Measurements from ENCODE around the gene KIAA0232. TPM values are rescaled to one million over a fixed set of nuclear protein-coding genes. Genes with fewer than 3 reads are reported as not detected.
A peak's percentile ranks its signal among the peaks of the same experiment; 100 is the strongest.
"Not testable (repeated sequence)": the region's sequence is repeated elsewhere in the genome, so short reads cannot be mapped to it uniquely, and the experiment has no call there.

KIAA0232 gene
- total and polyA plus RNA-seq, 2 donors: 10.5 to 12.8 TPM

- Histone ChIP-seq H3K27me3 (ENCODE audit: control insufficient read depth in 2 of 2, insufficient read depth in 1 of 2, low read length in 1 of 2) (peaks cover 0 to 32% of the 10 kb centered on the region in 2 donors), H3K27ac (ENCODE audit: low read depth in 1 of 2, low read length in 1 of 2) (peak overlapping the region in 1 of 2 donors; percentile 65), H3K9me3 (ENCODE audit: control insufficient read depth in 2 of 2, insufficient read depth in 1 of 2, low read length in 1 of 2) (peaks cover 0 to 1% of the 10 kb centered on the region in 2 donors), H3K36me3 (ENCODE audit: control insufficient read depth in 2 of 2, insufficient read depth in 2 of 2, low read length in 1 of 2) (no peaks in the 10 kb centered on the region), H3K4me3 (ENCODE audit: low read length in 2 of 2) (peak overlapping the region; percentile 58 to 95), H3K4me1 (ENCODE audit: control insufficient read depth in 2 of 2, insufficient read depth in 2 of 2, low read length in 2 of 2) (peaks cover 25 to 43% of the 10 kb centered on the region in 2 donors)
- peak in 1 of 9 donors; percentile 52 for DNase-seq (ENCODE audit: low read depth in 6 of 9, low spot score in 9 of 9)
- WGBS: under 1% methylated on average over 58 of the region's 58 CpGs
Measured at GRCh38 chr4:6909970-6910339, 127.4 kb downstream of the KIAA0232 start.

GRCh38 chr4:6910340-6910959, 127.9 kb downstream of the KIAA0232 start:
- no peak overlapping the region for H3K27ac ChIP-seq (ENCODE audit: low read depth in 1 of 2, low read length in 1 of 2)
- H3K4me1 ChIP-seq (ENCODE audit: control insufficient read depth in 2 of 2, insufficient read depth in 2 of 2, low read length in 2 of 2): peaks cover 28 to 46% of the 10 kb centered on the region in 2 donors
- WGBS: 42% methylated on average over 31 of the region's 31 CpGs
- no peak for DNase-seq (ENCODE audit: low read depth in 6 of 9, low spot score in 9 of 9)
- peaks cover 0 to 1% of the 10 kb centered on the region in 2 donors for H3K9me3 ChIP-seq (ENCODE audit: control insufficient read depth in 2 of 2, insufficient read depth in 1 of 2, low read length in 1 of 2)
- no peaks in the 10 kb centered on the region for H3K36me3 ChIP-seq (ENCODE audit: control insufficient read depth in 2 of 2, insufficient read depth in 2 of 2, low read length in 1 of 2)
- peak overlapping the region; percentile 58 to 95 for H3K4me3 ChIP-seq (ENCODE audit: low read length in 2 of 2)
- H3K27me3 ChIP-seq (ENCODE audit: control insufficient read depth in 2 of 2, insufficient read depth in 1 of 2, low read length in 1 of 2): peaks cover 0 to 32% of the 10 kb centered on the region in 2 donors

GRCh38 chr4:6910960-6911874, 128.7 kb downstream of the KIAA0232 start:
- peak overlapping the region in 1 of 2 donors; percentile 31 for H3K27ac ChIP-seq (ENCODE audit: low read depth in 1 of 2, low read length in 1 of 2)
- no peaks in the 10 kb centered on the region for H3K36me3 ChIP-seq (ENCODE audit: control insufficient read depth in 2 of 2, insufficient read depth in 2 of 2, low read length in 1 of 2)
- peaks cover 31 to 51% of the 10 kb centered on the region in 2 donors for H3K4me1 ChIP-seq (ENCODE audit: control insufficient read depth in 2 of 2, insufficient read depth in 2 of 2, low read length in 2 of 2)
- H3K27me3 ChIP-seq (ENCODE audit: control insufficient read depth in 2 of 2, insufficient read depth in 1 of 2, low read length in 1 of 2): peaks cover 0 to 29% of the 10 kb centered on the region in 2 donors
- peak overlapping the region; percentile 58 to 95 for H3K4me3 ChIP-seq (ENCODE audit: low read length in 2 of 2)
- WGBS: 98% methylated on average over 15 of the region's 15 CpGs
- H3K9me3 ChIP-seq (ENCODE audit: control insufficient read depth in 2 of 2, insufficient read depth in 1 of 2, low read length in 1 of 2): peaks cover 0 to 1% of the 10 kb centered on the region in 2 donors
- no peak for DNase-seq (ENCODE audit: low read depth in 6 of 9, low spot score in 9 of 9)

- 87% methylated on average over 10 of the region's 10 CpGs for WGBS
- DNase-seq (ENCODE audit: low read depth in 6 of 9, low spot score in 9 of 9); H3K4me3 ChIP-seq (ENCODE audit: low read length in 2 of 2); H3K9me3 ChIP-seq (ENCODE audit: control insufficient read depth in 2 of 2, insufficient read depth in 1 of 2, low read length in 1 of 2); H3K36me3 ChIP-seq (ENCODE audit: control insufficient read depth in 2 of 2, insufficient read depth in 2 of 2, low read length in 1 of 2); H3K27ac ChIP-seq (ENCODE audit: low read depth in 1 of 2, low read length in 1 of 2): not testable (repeated sequence)
- Histone ChIP-seq H3K4me1 (ENCODE audit: control insufficient read depth in 2 of 2, insufficient read depth in 2 of 2, low read length in 2 of 2) (peaks cover 38 to 58% of the 10 kb centered on the region in 2 donors), H3K27me3 (ENCODE audit: control insufficient read depth in 2 of 2, insufficient read depth in 1 of 2, low read length in 1 of 2) (peaks cover 0 to 23% of the 10 kb centered on the region in 2 donors)
Measured at GRCh38 chr4:6911917-6912316, 129.4 kb downstream of the KIAA0232 start.

- Histone ChIP-seq H3K27me3 (ENCODE audit: control insufficient read depth in 2 of 2, insufficient read depth in 1 of 2, low read length in 1 of 2) (peaks cover 0 to 18% of the 10 kb centered on the region in 2 donors), H3K36me3 (ENCODE audit: control insufficient read depth in 2 of 2, insufficient read depth in 2 of 2, low read length in 1 of 2) (no peaks in the 10 kb centered on the region), H3K4me1 (ENCODE audit: control insufficient read depth in 2 of 2, insufficient read depth in 2 of 2, low read length in 2 of 2) (peaks cover 44 to 63% of the 10 kb centered on the region in 2 donors), H3K4me3 (ENCODE audit: low read length in 2 of 2) (no peak overlapping the region), H3K27ac (ENCODE audit: low read depth in 1 of 2, low read length in 1 of 2) (peak overlapping the region; percentile 52 to 66), H3K9me3 (ENCODE audit: control insufficient read depth in 2 of 2, insufficient read depth in 1 of 2, low read length in 1 of 2) (peaks cover 0 to 1% of the 10 kb centered on the region in 2 donors)
- no peak for DNase-seq (ENCODE audit: low read depth in 6 of 9, low spot score in 9 of 9)
- WGBS: 75% methylated on average over 4 of the region's 4 CpGs
Measured at GRCh38 chr4:6912441-6912840, 129.9 kb downstream of the KIAA0232 start.

GRCh38 chr4:6913350-6913905, 130.9 kb downstream of the KIAA0232 start:
- H3K27me3 ChIP-seq (ENCODE audit: control insufficient read depth in 2 of 2, insufficient read depth in 1 of 2, low read length in 1 of 2): peaks cover 0 to 9% of the 10 kb centered on the region in 2 donors
- peaks cover 0 to 1% of the 10 kb centered on the region in 2 donors for H3K9me3 ChIP-seq (ENCODE audit: control insufficient read depth in 2 of 2, insufficient read depth in 1 of 2, low read length in 1 of 2)
- 98% methylated on average over 6 of the region's 6 CpGs for WGBS
- no peak for DNase-seq (ENCODE audit: low read depth in 6 of 9, low spot score in 9 of 9)
- no peak overlapping the region for H3K27ac ChIP-seq (ENCODE audit: low read depth in 1 of 2, low read length in 1 of 2)
- no peaks in the 10 kb centered on the region for H3K36me3 ChIP-seq (ENCODE audit: control insufficient read depth in 2 of 2, insufficient read depth in 2 of 2, low read length in 1 of 2)
- H3K4me3 ChIP-seq (ENCODE audit: low read length in 2 of 2): no peak overlapping the region
- peaks cover 52 to 67% of the 10 kb centered on the region in 2 donors for H3K4me1 ChIP-seq (ENCODE audit: control insufficient read depth in 2 of 2, insufficient read depth in 2 of 2, low read length in 2 of 2)

GRCh38 chr4:6914448-6914847, 131.9 kb downstream of the KIAA0232 start:
- H3K4me1 ChIP-seq (ENCODE audit: control insufficient read depth in 2 of 2, insufficient read depth in 2 of 2, low read length in 2 of 2): peaks cover 48 to 68% of the 10 kb centered on the region in 2 donors
- no peaks in the 10 kb centered on the region for H3K9me3 ChIP-seq (ENCODE audit: control insufficient read depth in 2 of 2, insufficient read depth in 1 of 2, low read length in 1 of 2)
- H3K27me3 ChIP-seq (ENCODE audit: control insufficient read depth in 2 of 2, insufficient read depth in 1 of 2, low read length in 1 of 2): peaks cover 0 to 4% of the 10 kb centered on the region in 2 donors
- H3K36me3 ChIP-seq (ENCODE audit: control insufficient read depth in 2 of 2, insufficient read depth in 2 of 2, low read length in 1 of 2): no peaks in the 10 kb centered on the region
- 98% methylated on average over 9 of the region's 9 CpGs for WGBS
- no peak overlapping the region for H3K27ac ChIP-seq (ENCODE audit: low read depth in 1 of 2, low read length in 1 of 2)
- no peak for DNase-seq (ENCODE audit: low read depth in 6 of 9, low spot score in 9 of 9)
- H3K4me3 ChIP-seq (ENCODE audit: low read length in 2 of 2): no peak overlapping the region

GRCh38 chr4:6915041-6916005, 132.8 kb downstream of the KIAA0232 start:
- Histone ChIP-seq H3K36me3 (ENCODE audit: control insufficient read depth in 2 of 2, insufficient read depth in 2 of 2, low read length in 1 of 2) (peaks cover 0 to 2% of the 10 kb centered on the region in 2 donors), H3K9me3 (ENCODE audit: control insufficient read depth in 2 of 2, insufficient read depth in 1 of 2, low read length in 1 of 2) (no peaks in the 10 kb centered on the region), H3K4me3 (ENCODE audit: low read length in 2 of 2) (no peak overlapping the region), H3K27ac (ENCODE audit: low read depth in 1 of 2, low read length in 1 of 2) (no peak overlapping the region), H3K4me1 (ENCODE audit: control insufficient read depth in 2 of 2, insufficient read depth in 2 of 2, low read length in 2 of 2) (peaks cover 51 to 68% of the 10 kb centered on the region in 2 donors), H3K27me3 (ENCODE audit: control insufficient read depth in 2 of 2, insufficient read depth in 1 of 2, low read length in 1 of 2) (peaks cover 0 to 3% of the 10 kb centered on the region in 2 donors)
- DNase-seq (ENCODE audit: low read depth in 6 of 9, low spot score in 9 of 9): no peak
- 98% methylated on average over 18 of the region's 18 CpGs for WGBS

Measured in thymus (tissue), 11 donors.